ENCODE measurements around the gene LGALS3BP.

- TF ChIP-seq CREB1 (CRISPR knock-in tag; IDR thresholded peaks at IDR 0.05) (no peak), MAX (CRISPR knock-in tag; IDR thresholded peaks at IDR 0.05) (no peak), CTCF (IDR thresholded peaks at IDR 0.05) (no peak), NFYB (CRISPR knock-in tag; conservative IDR thresholded peaks at IDR 0.05; ENCODE audit: low read depth) (peak; percentile 60), ZNF423 (CRISPR knock-in tag; IDR thresholded peaks at IDR 0.05) (no peak), FOXK1 (CRISPR knock-in tag; IDR thresholded peaks at IDR 0.05) (no peak), CBFB (CRISPR knock-in tag; IDR thresholded peaks at IDR 0.05; ENCODE audit: low read depth) (no peak), KAT7 (CRISPR knock-in tag; IDR thresholded peaks at IDR 0.05; ENCODE audit: borderline replicate concordance) (no peak)
- TF ChIP-seq, protein P1, sequence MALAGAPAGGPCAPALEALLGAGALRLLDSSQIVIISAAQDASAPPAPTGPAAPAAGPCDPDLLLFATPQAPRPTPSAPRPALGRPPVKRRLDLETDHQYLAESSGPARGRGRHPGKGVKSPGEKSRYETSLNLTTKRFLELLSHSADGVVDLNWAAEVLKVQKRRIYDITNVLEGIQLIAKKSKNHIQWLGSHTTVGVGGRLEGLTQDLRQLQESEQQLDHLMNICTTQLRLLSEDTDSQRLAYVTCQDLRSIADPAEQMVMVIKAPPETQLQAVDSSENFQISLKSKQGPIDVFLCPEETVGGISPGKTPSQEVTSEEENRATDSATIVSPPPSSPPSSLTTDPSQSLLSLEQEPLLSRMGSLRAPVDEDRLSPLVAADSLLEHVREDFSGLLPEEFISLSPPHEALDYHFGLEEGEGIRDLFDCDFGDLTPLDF (CRISPR knock-in tag; IDR thresholded peaks at IDR 0.05): no peak
- TF ChIP-seq, protein P2, sequence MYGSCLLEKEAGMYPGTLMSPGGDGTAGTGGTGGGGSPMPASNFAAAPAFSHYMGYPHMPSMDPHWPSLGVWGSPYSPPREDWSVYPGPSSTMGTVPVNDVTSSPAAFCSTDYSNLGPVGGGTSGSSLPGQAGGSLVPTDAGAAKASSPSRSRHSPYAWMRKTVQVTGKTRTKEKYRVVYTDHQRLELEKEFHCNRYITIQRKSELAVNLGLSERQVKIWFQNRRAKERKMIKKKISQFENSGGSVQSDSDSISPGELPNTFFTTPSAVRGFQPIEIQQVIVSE (CRISPR knock-in tag; IDR thresholded peaks at IDR 0.05; ENCODE audit: borderline replicate concordance): no peak
Observed at GRCh38 chr17:78940708-78941107, 39.0 kb downstream of the LGALS3BP start.

All from WTC11 (cell line).